Activated CD4-positive, alpha-beta T cell treated with anti-CD3 and anti-CD28 coated beads, Interleukin-2, amount 50 U/mL, for 16 hours (primary cell): Measurements from ENCODE around the gene SMIM30.

Source experiments
- DNase-seq: peaks from one replicate; pipeline ENCODE4 v3.0.0-alpha.2; 2020

Gene SMIM30

GRCh38 chr7:113099284-113099919 is 19.0 kb downstream of the SMIM30 start:
- DNase-seq = no peak

DNA sequence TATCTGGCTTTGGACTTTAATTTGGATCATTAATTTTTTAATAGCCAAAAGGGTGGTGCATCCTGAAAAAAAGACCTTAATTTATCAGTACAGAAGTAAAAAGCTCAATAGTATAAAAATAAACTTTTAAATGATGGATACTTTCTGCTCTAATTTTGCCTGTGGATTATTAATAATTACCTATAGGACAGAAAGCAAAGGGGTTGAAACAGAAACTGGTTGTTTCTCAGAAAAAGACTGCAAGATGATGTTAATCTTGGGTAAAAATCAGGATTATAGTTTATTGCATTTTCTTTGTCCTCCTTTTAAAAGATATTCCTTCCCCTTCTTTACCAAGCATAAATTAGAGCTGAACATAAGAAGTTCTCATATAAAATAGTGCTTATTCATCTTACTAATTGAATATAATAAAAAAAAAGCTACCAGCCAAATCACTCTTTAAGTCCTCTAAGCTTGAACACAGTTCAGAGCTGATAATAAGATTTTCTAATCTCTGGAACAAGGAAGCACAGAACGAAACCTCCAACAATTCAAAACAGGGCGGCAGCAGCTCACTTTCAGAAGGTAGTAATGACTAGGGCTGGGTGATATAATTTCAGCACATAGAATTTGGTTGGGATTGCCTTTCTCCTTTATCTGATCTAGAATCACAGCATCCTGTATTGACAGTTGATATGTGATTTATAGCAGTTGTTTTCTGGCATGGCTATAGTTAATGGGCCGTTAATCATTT is 23.7 kb downstream of the SMIM30 start:
- no peak for DNase-seq

- no peak for DNase-seq
Observed at GRCh38 chr7:113093561-113093960, 24.8 kb downstream of the SMIM30 start.

- DNase-seq = no peak
Observed at GRCh38 chr7:113092762-113093161, 25.6 kb downstream of the SMIM30 start.

- peak; percentile 5 for DNase-seq
Observed at GRCh38 chr7:113087071-113087998, 31.0 kb downstream of the SMIM30 start.

DNA sequence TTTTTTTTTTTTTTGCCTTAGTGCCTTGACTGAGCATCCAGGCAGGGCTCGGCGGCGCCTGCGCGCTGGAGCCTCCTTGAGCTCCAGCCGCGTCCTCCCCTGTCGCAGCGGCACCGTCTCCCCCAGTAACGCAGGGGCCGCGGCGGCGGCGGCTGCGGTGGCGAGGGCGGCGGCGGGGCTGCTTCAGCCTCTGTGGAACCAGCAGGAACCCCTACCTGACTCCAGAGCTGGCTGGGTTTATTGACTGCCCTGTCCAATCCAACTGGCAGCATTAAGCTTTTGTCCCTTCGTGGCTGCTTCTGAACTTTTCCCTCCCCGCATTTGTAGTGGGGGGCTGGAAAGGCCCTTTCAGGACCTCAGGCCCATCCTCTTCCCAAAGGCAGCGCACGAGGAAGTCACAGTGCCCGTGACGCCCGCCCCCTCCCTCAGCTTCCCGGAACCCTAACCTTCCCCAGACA is 31.9 kb downstream of the SMIM30 start, which contains the start of gene GPR85:
GPR85 (minus strand) TSS at position 397 of the 458 bp plus-strand sequence. CDS start 2,106 bp downstream, outside the sequence.
- peak; percentile 42 for DNase-seq

DNA sequence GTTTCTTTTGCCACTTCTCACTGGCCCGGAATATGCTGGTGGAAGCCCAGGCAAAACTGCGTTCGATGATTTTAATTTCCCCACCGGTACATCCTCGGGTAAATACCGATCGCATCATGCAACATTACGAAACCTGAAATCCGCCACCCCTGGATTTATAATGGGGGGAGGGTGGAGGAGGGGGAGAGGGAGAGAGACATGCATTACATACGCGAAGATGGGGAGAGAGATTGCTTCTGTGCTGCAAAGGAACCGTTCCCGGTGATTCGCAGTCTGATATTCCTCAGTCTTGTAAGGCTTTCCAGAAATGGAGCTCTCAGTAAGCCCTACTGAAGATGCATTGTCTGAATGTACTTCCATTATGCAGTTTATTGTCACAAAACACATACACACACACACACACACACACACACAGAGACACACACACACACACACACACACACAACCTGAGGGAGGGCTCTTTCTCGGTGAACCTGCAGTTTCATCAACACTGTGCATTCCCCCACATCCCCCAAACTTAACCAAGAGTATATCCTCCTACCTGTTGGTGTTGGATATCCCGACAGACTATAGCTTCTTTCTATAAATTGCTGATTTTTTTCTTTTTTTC is 32.5 kb downstream of the SMIM30 start:
- no peak for DNase-seq

DNA sequence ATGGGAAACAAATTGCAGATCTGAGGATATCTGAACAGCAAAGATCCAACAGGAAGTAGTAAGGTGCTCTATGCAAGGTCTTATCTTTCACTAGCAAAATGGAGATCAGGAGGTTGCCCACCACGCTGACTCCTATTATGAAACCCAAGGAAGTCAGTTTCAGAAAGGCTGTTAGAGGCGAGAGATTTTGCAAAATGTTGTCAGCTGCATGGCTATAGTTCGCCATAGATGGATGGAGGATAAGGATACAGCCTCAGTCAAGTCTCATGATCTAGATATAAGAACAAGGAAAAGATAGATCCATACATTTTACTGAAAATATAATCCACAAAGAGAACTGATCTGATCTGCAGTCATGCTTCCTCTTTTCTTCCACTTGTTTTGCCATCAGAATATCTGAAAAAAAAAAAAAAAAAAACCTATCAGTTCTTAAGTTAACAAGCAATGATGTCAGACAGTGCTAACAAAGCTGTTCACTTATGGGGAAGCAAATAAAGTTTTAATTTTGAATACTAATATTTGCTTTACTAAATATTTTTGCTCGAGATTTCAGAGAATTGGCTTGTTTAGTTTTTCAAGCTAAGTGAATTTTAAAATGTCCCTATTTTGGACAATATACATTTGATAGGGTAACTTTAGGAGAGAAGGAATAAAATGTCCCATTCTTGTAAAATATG is 33.7 kb downstream of the SMIM30 start:
- DNase-seq = no peak

GRCh38 chr7:113083816-113084495 is 34.4 kb downstream of the SMIM30 start:
- DNase-seq = no peak

DNA sequence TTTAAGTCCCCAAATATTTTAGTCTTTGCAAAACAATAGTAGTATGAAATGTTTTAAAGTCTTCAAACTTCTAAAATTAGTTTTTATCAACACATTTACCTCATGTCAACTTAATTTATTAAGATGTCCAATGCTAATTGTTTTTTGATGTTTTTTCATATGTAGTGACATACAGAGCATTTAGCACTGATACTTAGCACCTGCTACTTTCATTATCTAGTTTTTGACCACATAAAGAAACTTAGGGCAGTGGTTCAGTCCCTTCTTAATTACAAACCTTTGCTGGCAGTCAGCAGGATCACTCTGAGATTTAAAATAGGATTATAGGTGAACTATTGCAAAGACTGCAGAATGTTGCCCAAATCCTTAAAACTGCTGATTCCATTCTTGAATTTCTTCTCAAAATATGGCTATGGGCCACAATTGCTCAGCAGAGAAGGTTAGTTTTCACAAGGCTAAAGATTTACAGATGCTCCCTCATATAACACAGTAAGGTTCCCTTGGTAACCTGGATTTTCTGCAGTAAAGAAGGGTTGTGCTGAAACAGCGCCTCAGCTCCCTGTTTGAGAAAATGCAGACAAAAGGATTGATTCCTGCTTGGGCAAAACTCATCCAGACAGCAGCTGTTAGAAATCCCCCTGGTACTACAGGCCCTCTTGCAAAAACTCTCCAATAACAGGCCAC is 35.1 kb downstream of the SMIM30 start:
- no peak for DNase-seq

DNA sequence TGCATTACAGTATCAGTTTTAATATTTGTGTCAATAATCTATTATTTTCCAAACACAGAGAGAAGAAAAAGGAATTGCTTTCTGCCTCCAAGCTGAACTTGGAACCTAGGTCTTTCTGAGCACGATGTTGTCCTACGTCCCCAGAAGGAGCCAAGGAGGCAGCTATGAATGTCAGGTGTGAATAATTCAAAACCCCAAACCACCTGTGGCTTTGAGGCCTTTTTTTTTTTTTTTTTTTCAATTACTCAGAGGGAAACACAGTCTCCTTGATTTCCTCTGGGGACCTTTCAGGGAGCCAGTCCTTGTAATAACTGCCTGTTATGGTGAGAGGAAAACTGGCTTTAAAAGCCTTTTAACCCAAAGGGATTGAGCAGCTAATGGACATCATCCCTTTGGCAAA is 40.0 kb downstream of the SMIM30 start:
- no peak for DNase-seq

DNA sequence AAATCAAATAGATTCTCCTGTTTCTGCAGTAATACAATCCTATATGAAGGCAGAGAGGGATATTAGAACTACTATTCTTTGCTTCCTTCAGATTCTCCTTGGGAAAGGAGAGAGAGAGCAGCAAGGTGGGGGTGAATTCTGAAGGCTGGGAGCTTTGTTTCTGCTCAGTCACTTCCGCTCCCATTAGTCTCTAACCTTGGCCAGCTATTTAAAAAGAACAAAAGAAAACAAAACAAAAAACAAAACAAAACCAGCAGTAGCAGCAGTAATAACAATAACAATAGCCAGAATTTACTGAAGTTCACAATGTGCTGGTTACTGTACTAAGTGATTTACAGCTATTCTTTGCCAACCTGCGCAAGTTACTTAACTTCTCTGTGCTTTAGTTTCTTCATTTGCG is 41.7 kb downstream of the SMIM30 start:
- DNase-seq = no peak

DNA sequence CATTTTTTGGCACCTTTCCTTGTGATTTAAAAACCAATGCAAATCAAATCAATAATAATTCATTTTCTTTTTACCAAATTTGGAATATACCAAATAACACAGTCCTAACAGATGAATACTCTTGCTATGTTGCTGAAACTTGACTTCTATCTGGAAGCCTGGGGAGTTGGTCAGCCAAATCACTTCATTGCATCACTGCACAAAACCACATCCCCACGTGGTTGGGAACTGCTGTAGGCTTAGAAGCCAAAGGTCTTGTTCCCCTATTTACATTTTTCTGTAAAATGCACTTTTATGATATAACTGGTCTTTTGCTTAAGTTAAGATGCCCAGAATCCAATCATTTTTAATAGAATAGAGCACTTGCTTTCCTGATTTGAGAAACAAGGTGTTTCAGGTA is 46.9 kb downstream of the SMIM30 start:
- DNase-seq = no peak
